ENCODE data around the gene NPFF.
"Not testable (repeated sequence)": the region's sequence is repeated elsewhere in the genome, so short reads cannot be mapped to it uniquely, and the experiment has no call there.

The NPFF gene

DNA sequence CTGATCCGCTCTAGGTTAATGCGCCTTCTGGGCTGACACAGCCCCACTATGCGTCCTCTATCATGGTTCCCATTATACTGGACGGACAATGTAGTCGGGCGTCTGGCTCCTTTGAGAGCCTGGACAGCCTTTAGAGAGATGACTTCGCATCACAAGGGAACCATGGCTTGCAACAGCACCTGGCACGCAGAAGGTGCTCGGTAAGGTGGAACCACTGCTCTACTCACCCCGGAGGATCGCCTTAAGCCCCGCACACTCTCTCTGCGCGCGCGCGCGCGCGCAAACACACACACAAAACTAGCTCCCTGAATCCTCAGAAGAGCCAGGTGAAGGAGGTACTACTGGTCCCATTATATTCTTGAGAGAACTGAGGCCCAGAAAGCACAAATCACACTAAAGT lies 15.1 kb downstream of the NPFF start:
- Histone ChIP-seq H3K9ac (ENCODE audit: low read depth, low read length) (no peak overlapping the region), H3K4me3 (ENCODE audit: low read length) (peak overlapping the region; percentile 69), H3K4me1 (ENCODE audit: control insufficient read depth, insufficient read depth, low read length) (peaks cover 27% of the 10 kb centered on the region)

DNA sequence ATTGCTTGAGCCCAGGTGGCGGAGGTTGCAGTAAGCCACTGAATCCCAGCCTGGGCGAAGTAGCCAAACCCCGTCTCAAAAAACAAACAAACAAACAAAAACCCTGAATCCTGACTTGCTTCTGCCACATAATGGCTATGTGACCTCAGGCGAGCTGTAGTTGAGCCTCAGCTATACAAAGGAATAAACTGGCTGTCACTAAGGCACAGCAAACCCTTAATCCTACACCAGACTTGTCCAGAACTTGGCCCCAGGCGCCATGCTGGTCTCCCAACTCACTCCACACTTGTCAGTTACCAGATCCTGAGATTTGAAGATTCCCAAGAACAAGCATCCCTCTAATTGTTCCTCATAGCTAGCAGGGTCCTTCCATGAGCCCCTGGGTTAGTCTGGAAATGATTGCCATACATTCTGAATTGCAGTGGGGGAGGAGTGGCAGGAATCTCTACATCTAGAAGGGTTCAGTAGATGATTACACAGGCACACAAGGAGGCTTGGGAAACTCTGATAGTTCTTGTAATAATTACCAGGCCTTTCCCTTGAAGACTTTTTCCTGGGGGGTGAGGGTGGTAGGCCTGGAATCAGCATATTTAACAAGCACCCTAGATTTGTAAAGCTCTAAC lies 17.9 kb downstream of the NPFF start:
- Histone ChIP-seq H3K4me1 (ENCODE audit: control insufficient read depth, insufficient read depth, low read length) (peaks cover 14% of the 10 kb centered on the region), H3K4me3 (ENCODE audit: low read length) (no peak overlapping the region), H3K9ac (ENCODE audit: low read depth, low read length) (no peak overlapping the region), H3K9me3 (replicated peaks; ENCODE audit: low read length) (no peaks in the 10 kb centered on the region), H3K4me2 (ENCODE audit: low read length) (no peak overlapping the region), H3K36me3 (ENCODE audit: insufficient read depth, low read length) (peaks cover 22% of the 10 kb centered on the region), H3K27me3 (ENCODE audit: control insufficient read depth, insufficient read depth, low read length) (no peaks in the 10 kb centered on the region)

More for the DNA sequence above, 15.1 kb downstream of the NPFF start:
- Histone ChIP-seq H3K36me3 (ENCODE audit: insufficient read depth, low read length) (peaks cover 5% of the 10 kb centered on the region), H3K27me3 (ENCODE audit: control insufficient read depth, insufficient read depth, low read length) (no peaks in the 10 kb centered on the region), H3K4me2 (ENCODE audit: low read length) (peak overlapping the region; percentile 81), H3K9me3 (replicated peaks; ENCODE audit: low read length) (no peaks in the 10 kb centered on the region)

DNA sequence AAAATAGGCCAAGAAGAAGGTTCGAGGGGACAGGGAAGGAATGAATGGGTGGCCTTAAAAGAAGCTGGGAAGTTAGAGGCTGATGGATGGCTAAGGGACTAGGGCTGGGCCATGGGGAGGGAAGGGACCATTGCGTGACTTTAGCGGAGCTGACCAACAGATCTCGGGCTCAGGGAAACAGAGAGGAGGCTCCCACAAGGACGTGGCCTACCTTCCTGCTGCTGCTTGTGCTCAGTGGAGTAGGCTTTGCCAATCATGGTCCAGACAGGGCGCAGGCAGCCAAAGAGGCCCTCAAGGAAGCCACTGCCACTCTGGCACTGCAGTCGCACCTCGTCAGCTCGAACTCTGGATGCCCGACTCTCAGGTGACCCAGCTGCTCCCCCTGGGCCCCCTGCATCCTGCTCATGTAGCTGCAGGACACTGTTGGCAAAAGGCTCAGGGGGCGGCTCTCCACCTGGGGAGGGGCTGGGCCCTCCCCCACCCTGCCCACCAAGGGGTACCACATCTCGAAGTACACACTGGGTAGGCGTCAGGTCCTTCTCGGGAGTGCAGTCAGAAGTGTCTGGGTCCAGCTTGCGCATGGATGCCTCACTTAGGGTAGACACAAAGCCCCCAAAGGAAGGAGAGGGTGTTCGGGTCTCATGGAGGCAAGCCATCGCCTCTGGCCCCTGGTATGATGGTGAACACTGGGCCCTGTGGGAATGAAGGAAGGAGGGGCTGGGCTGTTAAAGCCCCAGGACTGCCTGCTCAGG lies 20.4 kb downstream of the NPFF start:
- no peak overlapping the region for H3K9ac ChIP-seq (ENCODE audit: low read depth, low read length)
- H3K27me3 ChIP-seq (ENCODE audit: control insufficient read depth, insufficient read depth, low read length): no peaks in the 10 kb centered on the region
- no peak overlapping the region for H3K4me3 ChIP-seq (ENCODE audit: low read length)
- H3K36me3 ChIP-seq (ENCODE audit: insufficient read depth, low read length): peaks cover 46% of the 10 kb centered on the region
- H3K9me3 ChIP-seq (replicated peaks; ENCODE audit: low read length): no peaks in the 10 kb centered on the region
- peaks cover under 1% of the 10 kb centered on the region for H3K4me1 ChIP-seq (ENCODE audit: control insufficient read depth, insufficient read depth, low read length)
- no peak overlapping the region for H3K4me2 ChIP-seq (ENCODE audit: low read length)

DNA sequence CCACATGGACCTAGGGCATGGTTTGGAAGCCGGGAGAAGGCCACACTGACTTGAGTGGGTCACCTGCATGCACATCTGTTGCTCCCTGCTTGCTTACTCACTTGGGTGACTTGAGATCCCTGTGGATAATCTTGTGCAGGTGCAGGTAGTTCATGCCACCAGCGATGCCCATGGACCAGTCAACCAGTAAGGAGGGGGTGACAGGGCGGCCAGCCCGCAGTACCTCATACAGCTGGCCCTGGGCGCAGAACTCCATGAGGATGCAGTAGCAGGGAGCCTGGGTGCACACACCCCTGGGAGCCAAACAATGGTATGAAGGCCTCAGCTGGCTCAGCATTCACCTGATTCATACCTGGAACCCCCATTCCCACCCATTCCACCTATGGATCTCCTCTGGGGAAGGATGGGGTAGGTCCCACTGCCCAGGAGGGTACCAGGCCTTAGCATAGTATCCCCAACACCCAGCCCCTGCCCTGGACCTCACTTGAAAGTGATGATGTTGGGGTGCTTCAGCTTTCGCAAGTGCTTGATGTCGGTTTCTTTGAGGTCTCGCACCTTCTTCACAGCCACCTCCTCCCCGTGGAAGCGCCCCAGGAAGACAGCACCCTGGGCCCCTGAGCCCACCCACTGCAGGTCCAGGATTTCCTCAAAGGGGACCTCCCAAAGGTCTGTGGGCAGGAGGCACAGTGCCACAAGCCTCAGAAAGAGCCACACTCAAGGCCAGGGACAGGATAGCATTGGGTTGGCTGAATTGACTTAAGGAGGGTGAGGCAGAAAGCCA lies 21.1 kb downstream of the NPFF start:
- Histone ChIP-seq H3K4me1 (ENCODE audit: control insufficient read depth, insufficient read depth, low read length) (peaks cover 7% of the 10 kb centered on the region), H3K27me3 (ENCODE audit: control insufficient read depth, insufficient read depth, low read length) (no peaks in the 10 kb centered on the region), H3K9ac (ENCODE audit: low read depth, low read length) (no peak overlapping the region), H3K4me3 (ENCODE audit: low read length) (no peak overlapping the region), H3K9me3 (replicated peaks; ENCODE audit: low read length) (no peaks in the 10 kb centered on the region), H3K4me2 (ENCODE audit: low read length) (no peak overlapping the region), H3K36me3 (ENCODE audit: insufficient read depth, low read length) (peaks cover 52% of the 10 kb centered on the region)

DNA sequence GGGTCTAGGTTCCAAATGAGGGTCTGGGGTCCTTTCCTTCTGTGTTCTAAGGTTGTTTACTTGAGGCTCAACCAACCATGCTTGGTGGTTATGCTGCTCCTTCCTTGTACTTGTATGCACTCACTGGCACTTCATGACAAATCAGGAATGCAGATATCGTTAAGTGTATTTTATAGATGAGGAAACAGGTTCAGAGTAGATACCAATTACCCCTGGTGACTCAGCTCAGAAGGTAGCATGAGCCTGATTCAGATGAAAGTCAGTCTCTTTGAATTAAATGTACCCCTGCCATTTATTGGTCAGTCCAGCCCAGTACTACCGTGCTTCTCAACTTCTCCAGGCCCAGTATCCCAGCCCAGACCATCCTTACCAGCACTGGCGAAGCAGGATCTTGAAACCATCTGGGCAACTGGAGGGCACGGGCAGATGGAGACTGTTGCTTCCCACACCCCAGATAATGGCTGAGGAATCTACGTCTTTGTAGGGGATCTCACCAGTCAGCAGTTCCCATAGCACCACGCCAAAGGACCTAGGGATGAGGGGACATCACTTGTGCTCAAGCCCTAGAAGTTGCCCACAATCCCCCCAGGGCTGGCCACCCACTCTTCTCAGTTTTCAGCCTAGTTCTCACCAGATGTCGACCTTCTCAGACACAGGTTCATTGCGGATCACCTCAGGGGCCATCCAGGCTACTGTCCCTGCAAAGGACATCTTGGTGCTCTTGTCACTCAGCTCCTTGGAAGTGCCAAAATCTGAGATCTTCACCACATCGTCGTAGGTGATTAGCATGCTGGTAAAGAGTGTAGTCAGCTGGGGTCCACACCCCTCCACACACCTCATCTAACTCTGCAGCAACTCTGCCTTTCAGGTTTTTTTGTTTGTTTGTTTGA lies 22.4 kb downstream of the NPFF start:
- no peak overlapping the region for H3K4me3 ChIP-seq (ENCODE audit: low read length)
- H3K9ac ChIP-seq (ENCODE audit: low read depth, low read length): no peak overlapping the region
- H3K27me3 ChIP-seq (ENCODE audit: control insufficient read depth, insufficient read depth, low read length): no peaks in the 10 kb centered on the region
- H3K36me3 ChIP-seq (ENCODE audit: insufficient read depth, low read length): peaks cover 58% of the 10 kb centered on the region
- peaks cover 19% of the 10 kb centered on the region for H3K4me1 ChIP-seq (ENCODE audit: control insufficient read depth, insufficient read depth, low read length)
- no peaks in the 10 kb centered on the region for H3K9me3 ChIP-seq (replicated peaks; ENCODE audit: low read length)
- no peak overlapping the region for H3K4me2 ChIP-seq (ENCODE audit: low read length)

GRCh38 chr12:53483979-53484377 lies 23.3 kb downstream of the NPFF start:
- Histone ChIP-seq H3K9ac (ENCODE audit: low read depth, low read length) (no peak overlapping the region), H3K4me1 (ENCODE audit: control insufficient read depth, insufficient read depth, low read length) (peaks cover 27% of the 10 kb centered on the region), H3K27me3 (ENCODE audit: control insufficient read depth, insufficient read depth, low read length) (no peaks in the 10 kb centered on the region), H3K4me3 (ENCODE audit: low read length) (no peak overlapping the region), H3K36me3 (ENCODE audit: insufficient read depth, low read length) (peaks cover 68% of the 10 kb centered on the region), H3K9me3 (replicated peaks; ENCODE audit: low read length) (no peaks in the 10 kb centered on the region), H3K4me2 (ENCODE audit: low read length) (no peak overlapping the region)

DNA sequence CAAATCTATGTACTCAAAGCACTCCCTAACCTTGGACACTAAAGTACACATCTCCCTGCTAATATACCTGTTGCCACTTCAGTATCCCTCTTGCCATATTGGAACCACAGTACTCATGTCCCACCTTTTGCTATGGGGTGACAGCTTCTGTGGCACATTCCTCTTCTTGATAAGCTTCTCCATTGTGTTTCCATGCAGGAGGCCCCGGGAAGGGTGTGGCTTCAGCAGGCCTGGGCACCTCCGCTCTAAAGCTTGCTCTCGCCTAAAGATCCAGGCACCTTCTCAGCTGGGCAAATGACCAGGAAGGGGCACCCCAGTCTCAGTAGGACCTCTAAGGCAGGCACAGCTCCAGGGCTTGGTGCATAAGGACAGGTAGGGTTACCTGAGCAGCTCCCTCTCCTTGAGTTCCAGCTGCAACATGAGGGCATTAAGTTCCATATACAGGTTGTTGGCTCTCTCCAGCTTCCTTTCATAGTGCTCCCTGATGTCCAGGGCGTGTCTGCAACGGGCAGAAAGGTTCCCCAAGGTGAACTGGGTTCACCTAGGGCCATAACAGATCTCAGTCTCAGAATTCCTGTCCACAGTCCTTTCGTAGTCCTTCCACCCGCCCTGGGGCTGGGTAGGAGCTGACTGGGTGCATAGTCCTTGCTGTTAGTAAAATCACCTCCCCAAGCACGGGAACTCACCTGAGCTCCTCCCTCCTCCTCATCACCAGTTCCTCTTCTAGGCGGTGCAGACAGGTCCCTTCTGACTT lies 23.9 kb downstream of the NPFF start:
- no peaks in the 10 kb centered on the region for H3K27me3 ChIP-seq (ENCODE audit: control insufficient read depth, insufficient read depth, low read length)
- H3K4me2 ChIP-seq (ENCODE audit: low read length): no peak overlapping the region
- H3K9me3 ChIP-seq (replicated peaks; ENCODE audit: low read length): no peaks in the 10 kb centered on the region
- H3K36me3 ChIP-seq (ENCODE audit: insufficient read depth, low read length): peaks cover 74% of the 10 kb centered on the region
- no peak overlapping the region for H3K4me3 ChIP-seq (ENCODE audit: low read length)
- no peak overlapping the region for H3K9ac ChIP-seq (ENCODE audit: low read depth, low read length)
- peaks cover 28% of the 10 kb centered on the region for H3K4me1 ChIP-seq (ENCODE audit: control insufficient read depth, insufficient read depth, low read length)

- Histone ChIP-seq H3K27me3 (ENCODE audit: control insufficient read depth, insufficient read depth, low read length) (no peaks in the 10 kb centered on the region), H3K36me3 (ENCODE audit: insufficient read depth, low read length) (peaks cover 80% of the 10 kb centered on the region), H3K9ac (ENCODE audit: low read depth, low read length) (no peak overlapping the region)
Observed at GRCh38 chr12:53482626-53483168, 24.6 kb downstream of the NPFF start.

DNA sequence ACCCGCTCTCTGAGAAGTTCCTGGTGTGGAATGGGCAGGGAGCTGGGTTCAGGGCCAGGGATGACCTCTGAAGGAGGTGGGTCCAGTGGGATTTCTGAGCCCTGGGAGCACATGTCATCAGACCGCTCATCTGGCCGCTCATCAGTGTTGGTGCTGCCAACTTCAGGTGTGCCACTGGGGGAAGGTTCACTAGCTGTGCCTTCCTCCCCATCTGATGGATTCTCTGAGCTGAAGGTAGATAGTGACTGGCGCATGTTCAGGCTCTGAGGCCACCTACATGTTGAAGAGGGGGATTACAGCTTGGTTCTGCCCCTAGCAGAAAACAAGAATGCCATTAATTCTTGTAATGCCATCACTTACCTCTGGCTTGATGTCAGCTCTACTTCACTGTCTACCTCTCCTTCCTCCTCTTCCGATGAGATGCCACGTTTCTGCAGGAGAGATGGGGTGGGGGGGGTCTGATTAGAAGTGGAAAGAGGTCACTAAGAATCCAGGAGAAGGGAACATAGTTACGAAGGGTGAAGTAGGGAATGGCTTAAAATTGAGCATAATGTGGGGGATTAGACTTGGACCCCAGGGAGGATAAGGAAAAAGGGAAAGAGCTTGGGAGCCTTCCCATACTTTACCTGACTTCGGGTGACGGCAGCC lies 25.2 kb downstream of the NPFF start:
- Histone ChIP-seq H3K27me3 (ENCODE audit: control insufficient read depth, insufficient read depth, low read length) (no peaks in the 10 kb centered on the region), H3K4me2 (ENCODE audit: low read length) (no peak overlapping the region), H3K9me3 (replicated peaks; ENCODE audit: low read length) (no peaks in the 10 kb centered on the region), H3K4me1 (ENCODE audit: control insufficient read depth, insufficient read depth, low read length) (peaks cover 33% of the 10 kb centered on the region), H3K36me3 (ENCODE audit: insufficient read depth, low read length) (peaks cover 79% of the 10 kb centered on the region), H3K4me3 (ENCODE audit: low read length) (no peak overlapping the region), H3K9ac (ENCODE audit: low read depth, low read length) (peak overlapping the region; percentile 3)

More at GRCh38 chr12:53482626-53483168, 24.6 kb downstream of the NPFF start:
- Histone ChIP-seq H3K9me3 (replicated peaks; ENCODE audit: low read length) (no peaks in the 10 kb centered on the region), H3K4me1 (ENCODE audit: control insufficient read depth, insufficient read depth, low read length) (peaks cover 32% of the 10 kb centered on the region), H3K4me2 (ENCODE audit: low read length) (no peak overlapping the region), H3K4me3 (ENCODE audit: low read length) (no peak overlapping the region)

DNA sequence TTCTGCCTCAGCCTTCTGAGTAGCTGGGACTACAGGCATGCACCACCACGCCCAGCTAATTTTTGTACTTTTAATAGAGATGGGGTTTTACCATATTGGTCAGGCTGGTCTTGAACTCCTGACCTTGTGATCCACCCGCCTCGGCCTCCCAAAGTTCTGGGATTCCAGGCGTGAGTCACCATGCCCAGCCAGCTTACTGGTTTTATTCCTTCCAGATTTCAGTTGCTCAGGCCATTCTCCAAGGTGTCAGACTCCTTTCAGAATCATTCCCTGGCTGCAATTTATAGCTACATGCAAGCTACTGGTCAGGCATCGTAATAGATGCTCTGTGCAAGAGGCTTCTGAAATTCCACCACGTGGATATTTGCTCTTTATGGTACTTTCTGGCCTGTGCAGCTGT lies 25.8 kb downstream of the NPFF start:
- H3K4me2 ChIP-seq (ENCODE audit: low read length); H3K27me3 ChIP-seq (ENCODE audit: control insufficient read depth, insufficient read depth, low read length); H3K9me3 ChIP-seq (replicated peaks; ENCODE audit: low read length); H3K4me3 ChIP-seq (ENCODE audit: low read length): not testable (repeated sequence)
- H3K36me3 ChIP-seq (ENCODE audit: insufficient read depth, low read length): peaks cover 79% of the 10 kb centered on the region
- H3K4me1 ChIP-seq (ENCODE audit: control insufficient read depth, insufficient read depth, low read length): peaks cover 33% of the 10 kb centered on the region
- peak overlapping the region; percentile 3 for H3K9ac ChIP-seq (ENCODE audit: low read depth, low read length)

Data from skeletal muscle satellite cell (primary cell).